Embryonic facial prominence (tissue), 1 donor: Measurements from ENCODE around the gene HES7.

Experiments used
- DNase-seq: peaks from one replicate; pipeline ENCODE4 v3.0.0-alpha.2; 2016; ENCODE audit errors: extremely low spot score

HES7 gene

GRCh38 chr17:8073627-8074484 is 50.0 kb downstream of the HES7 start:
- no peak for DNase-seq

GRCh38 chr17:8072729-8073461 is 51.0 kb downstream of the HES7 start:
- DNase-seq, result no peak

- no peak for DNase-seq
Measured at GRCh38 chr17:8072341-8072728, 51.6 kb downstream of the HES7 start.

GRCh38 chr17:8071496-8071895 is 52.4 kb downstream of the HES7 start:
- DNase-seq, result no peak
